MM.1S (cell line): ENCODE results near the gene NOSIP.

Experiments
- CTCF ChIP-seq: fragments of 300-600 bp; sonication (generic); IDR thresholded peaks from 2 replicates; pipeline ENCODE4 v1.5.1; 2016; ENCODE audit warnings: antibody characterized with exemption, low read length, mixed read lengths
- EZH2 ChIP-seq: fragments of 300-600 bp; sonication (generic); optimal IDR thresholded peaks from 2 replicates; pipeline ENCODE3; 2017; ENCODE audit warnings: low read depth, mild to moderate bottlenecking, antibody characterized with exemption, low read length, mixed read lengths
- EZH2phosphoT487 ChIP-seq: fragments of 300-600 bp; sonication (generic); IDR thresholded peaks from 2 replicates; pipeline ENCODE4 v1.6.1; 2018; ENCODE audit warnings: antibody characterized with exemption, low read length

GRCh38 chr19:49581007-49581508 is 702 bp upstream of the NOSIP start, which contains the start of gene PRRG2:
- TF ChIP-seq EZH2phosphoT487 (no peak), CTCF (no peak), EZH2 (no peak)
